Osteocyte (in vitro differentiated cells): ENCODE data around the gene EGR2. TPM values are rescaled to one million over a fixed set of nuclear protein-coding genes. Genes with fewer than 3 reads are reported as not detected.

Source experiments
- DNase-seq: peaks from one replicate; pipeline ENCODE4 v3.0.0; 2021; ENCODE audit warnings: mixed read lengths; ENCODE audit not compliant: unreplicated experiment; ENCODE audit errors: extremely low spot score
- H3K27ac Mint-ChIP-seq: one replicate; pipeline ENCODE4 v1.8.0; 2021; ENCODE audit warnings: mild to moderate bottlenecking, mixed read lengths; ENCODE audit not compliant: unreplicated experiment
- H3K27me3 Mint-ChIP-seq: one replicate; pipeline ENCODE4 v1.8.0; 2021; ENCODE audit warnings: mixed read lengths; ENCODE audit not compliant: unreplicated experiment
- H3K36me3 Mint-ChIP-seq: one replicate; pipeline ENCODE4 v1.8.0; 2021; ENCODE audit warnings: mixed read lengths; ENCODE audit not compliant: unreplicated experiment
- H3K4me1 Mint-ChIP-seq: one replicate; pipeline ENCODE4 v1.8.0; 2021; ENCODE audit warnings: mixed read lengths; ENCODE audit not compliant: unreplicated experiment
- H3K4me3 Mint-ChIP-seq: one replicate; pipeline ENCODE4 v1.8.0; 2021; ENCODE audit warnings: mild to moderate bottlenecking, moderate library complexity, mixed read lengths; ENCODE audit not compliant: unreplicated experiment
- H3K9me3 Mint-ChIP-seq: one replicate; pipeline ENCODE4 v1.8.0; 2021; ENCODE audit warnings: mixed read lengths; ENCODE audit not compliant: unreplicated experiment
- CTCF ChIP-seq: fragments of 200-600 bp; sonication (generic); IDR thresholded peaks from 2 replicates; pipeline ENCODE4 v1.5.0; 2021; ENCODE audit warnings: antibody characterized with exemption, mild to moderate bottlenecking, moderate library complexity
- total RNA-seq: library from RNA; stranded (reverse); gene quantifications from 2 replicates; pipeline ENCODE4 v1.2.1, GENCODE V29; 2021

EGR2 gene
- total RNA-seq, 1 donor from 2014 or later, result 11.7 TPM

GRCh38 chr10:62763155-62763554 is 53.0 kb downstream of the EGR2 start:
- no peak for TF ChIP-seq CTCF
- no peaks in the 10 kb centered on the region for H3K36me3 Mint-ChIP-seq
- H3K4me3 Mint-ChIP-seq, result no peak overlapping the region
- no peak for DNase-seq
- H3K9me3 Mint-ChIP-seq, result no peaks in the 10 kb centered on the region
- no peaks in the 10 kb centered on the region for H3K4me1 Mint-ChIP-seq
- no peak overlapping the region for H3K27ac Mint-ChIP-seq
- peaks cover 2% of the 10 kb centered on the region for H3K27me3 Mint-ChIP-seq

Other genes with a start within 250 kb of the EGR2 start
- 17.5 and 17.6 TPM in 2 replicates for gene ADO, start 11.6 kb downstream of the EGR2 start, total RNA-seq